ENCODE results near the gene CDON.

The CDON gene

DNA sequence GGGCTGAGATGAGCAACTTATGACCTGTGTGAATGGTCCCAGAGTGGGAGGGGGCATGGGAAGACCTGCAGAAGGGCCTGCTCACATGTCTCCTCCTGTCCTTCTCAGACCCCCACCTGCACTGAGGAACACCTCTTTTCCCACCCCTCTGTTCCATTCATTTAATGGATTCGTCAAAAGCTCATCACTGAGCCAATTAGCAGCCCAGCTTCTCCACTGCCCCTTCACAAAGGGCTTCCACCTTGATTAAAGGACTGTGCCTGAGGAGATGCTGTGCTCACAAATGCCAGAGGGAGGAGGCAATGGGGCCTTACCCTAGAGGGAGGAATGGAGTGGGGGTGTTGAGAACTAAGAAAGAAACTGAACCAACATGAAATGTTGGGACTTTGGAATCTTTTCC lies 14.0 kb upstream of the CDON start:
- no peak for TF ChIP-seq JUND (IDR thresholded peaks at IDR 0.05; ENCODE audit: low read depth)
- DNase-seq (ENCODE audit: low read depth in 1 of 2, low spot score in 1 of 2): no peak
- in situ Hi-C loops (cut with HindIII; ENCODE audit: low pct_unique_long_range_greater_than_20kb, low sequenced_read_pairs): no loop called here

DNA sequence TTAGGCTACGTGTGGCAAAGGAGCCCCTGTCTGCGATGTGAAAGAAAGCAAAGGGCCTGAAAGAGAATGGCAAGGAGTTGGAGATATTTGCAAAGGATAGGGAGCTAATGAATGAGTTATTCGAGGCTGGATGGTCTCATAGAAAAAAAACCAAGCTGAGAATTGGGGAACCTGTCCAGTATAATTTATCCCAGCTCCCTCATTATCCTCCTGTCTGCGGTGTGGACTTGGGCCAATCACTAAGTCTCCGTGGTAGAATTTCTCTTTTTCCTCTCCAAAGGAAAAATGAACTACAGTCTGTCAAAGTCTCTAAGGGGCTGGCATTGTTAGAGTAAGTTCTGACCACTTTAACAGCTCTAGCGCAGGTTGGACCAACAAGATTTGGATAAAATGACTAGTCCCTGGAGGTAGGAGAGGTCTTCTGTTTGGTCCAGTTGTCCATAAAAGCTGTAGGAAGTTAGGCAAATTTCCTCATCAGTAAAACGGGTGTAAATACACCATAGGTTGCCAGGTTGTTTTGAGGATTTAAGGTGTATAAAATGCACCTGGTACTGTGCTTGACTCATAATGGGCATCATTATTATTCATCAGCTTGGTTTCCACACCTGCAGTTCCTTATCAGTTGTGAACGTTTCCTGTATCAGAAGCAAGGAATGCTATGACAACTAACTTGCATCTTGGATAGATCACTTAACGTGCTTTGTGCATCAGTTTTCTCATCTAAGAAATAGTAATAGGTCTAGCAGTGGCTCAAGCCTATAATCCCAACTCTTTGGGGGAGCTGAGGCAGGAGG lies 10.3 kb upstream of the CDON start:
- DNase-seq (ENCODE audit: low read depth in 1 of 2, low spot score in 1 of 2): no peak
- TF ChIP-seq JUND (IDR thresholded peaks at IDR 0.05; ENCODE audit: low read depth): no peak
- in situ Hi-C loops (cut with HindIII; ENCODE audit: low pct_unique_long_range_greater_than_20kb, low sequenced_read_pairs): no loop called here

DNA sequence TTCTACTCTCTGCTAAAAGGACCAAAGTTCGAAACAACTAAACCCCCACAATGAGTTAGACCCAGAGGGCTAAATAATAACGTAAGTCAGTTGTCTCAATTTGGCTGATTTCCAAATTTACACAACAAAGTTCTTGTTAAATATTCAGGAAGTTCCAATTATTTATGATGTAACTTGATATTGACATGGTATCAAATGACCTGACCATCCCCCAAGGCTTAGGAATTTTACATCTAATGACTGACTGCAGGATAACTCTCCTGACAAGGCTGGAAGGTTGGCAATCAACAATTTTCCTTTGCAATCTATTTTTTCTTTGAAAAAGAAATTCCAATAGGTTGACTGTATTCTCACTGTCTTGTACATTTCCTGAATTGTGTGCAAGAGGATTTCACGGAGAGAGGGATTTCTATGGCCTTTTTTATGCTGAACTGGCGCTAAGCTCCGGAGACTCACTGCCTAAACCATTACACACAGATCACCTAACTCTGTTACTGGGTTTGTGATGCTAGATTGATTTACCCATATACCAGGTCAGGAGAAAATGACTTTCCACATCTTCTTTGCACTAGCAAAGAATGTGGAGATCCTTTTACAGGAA lies 9.6 kb upstream of the CDON start:
- TF ChIP-seq JUND (IDR thresholded peaks at IDR 0.05; ENCODE audit: low read depth): no peak
- in situ Hi-C loops (cut with HindIII; ENCODE audit: low pct_unique_long_range_greater_than_20kb, low sequenced_read_pairs): no loop called here

DNA sequence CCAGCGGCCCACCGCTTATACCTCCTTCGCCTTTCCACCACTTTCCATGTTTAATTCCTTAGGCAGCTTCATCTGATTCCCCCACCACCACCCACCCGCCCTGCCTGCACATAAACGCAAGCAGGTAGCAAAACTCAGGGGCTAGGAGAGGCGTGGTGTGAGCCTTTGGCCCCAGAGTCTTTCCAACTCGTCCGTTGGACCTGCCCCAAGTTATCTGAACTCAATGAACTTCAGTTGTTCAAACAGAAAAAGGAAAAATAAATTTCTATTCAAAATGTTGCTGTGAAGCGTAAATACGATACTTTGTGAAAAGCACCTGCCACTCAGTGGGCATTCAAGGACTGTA lies 814 bp upstream of the CDON start:
- in situ Hi-C loops (cut with HindIII; ENCODE audit: low pct_unique_long_range_greater_than_20kb, low sequenced_read_pairs): no loop called here
- DNase-seq (ENCODE audit: low read depth in 1 of 2, low spot score in 1 of 2): no peak
- no peak for TF ChIP-seq JUND (IDR thresholded peaks at IDR 0.05; ENCODE audit: low read depth)

More for the DNA sequence above, 9.6 kb upstream of the CDON start:
- no peak for DNase-seq (ENCODE audit: low read depth in 1 of 2, low spot score in 1 of 2)

DNA sequence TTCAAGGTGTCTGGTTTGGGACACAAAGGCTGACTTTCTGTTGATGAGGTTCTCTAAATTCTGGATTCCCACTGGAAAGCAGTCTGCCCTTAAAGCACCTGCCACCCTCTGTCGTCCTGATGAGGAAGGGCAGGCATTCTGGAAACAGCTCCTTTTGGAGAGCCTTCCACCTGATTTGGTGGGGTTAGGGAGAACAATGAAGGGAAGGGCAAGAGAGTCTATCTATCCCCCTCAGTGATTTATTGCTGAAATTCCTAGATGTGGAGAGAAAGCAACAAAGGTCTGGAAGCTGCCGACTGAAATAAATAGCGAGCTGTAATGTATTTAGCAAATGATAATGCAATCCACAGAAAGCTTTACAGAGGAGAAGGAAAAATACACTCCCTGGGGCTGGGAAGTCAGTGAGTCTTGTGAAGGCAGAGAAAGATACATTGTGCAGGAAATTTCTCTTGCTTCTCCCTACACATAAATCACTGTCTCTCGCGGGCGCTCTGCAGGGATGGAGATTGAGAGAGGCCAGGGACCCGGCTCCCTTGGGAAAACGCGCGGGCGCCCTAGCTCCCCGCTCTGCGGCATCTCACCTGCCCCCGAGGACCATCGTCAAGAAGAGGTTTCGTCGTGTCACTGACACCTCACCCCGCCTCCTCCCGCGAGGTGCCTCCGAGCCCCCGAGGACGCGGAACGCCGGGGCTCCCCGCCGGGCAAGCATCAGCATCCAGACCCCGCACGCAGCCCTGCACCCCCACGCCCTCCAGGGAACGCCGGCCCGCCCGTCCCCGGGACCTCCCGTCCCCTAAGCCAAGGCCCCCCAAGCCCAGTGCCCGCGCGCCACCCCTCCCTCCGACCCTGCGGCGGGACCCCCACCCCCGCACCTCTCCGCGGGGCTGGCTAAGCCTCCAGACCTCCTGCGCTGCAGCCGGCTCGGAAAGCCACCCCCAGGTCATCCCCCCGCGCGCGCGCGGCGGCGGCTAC lies 673 bp downstream of the CDON start:
- in situ Hi-C loops (cut with HindIII; ENCODE audit: low pct_unique_long_range_greater_than_20kb, low sequenced_read_pairs): no loop called here
- TF ChIP-seq JUND (IDR thresholded peaks at IDR 0.05; ENCODE audit: low read depth): no peak
- DNase-seq (ENCODE audit: low read depth in 1 of 2, low spot score in 1 of 2): peak; percentile 86 to 87

DNA sequence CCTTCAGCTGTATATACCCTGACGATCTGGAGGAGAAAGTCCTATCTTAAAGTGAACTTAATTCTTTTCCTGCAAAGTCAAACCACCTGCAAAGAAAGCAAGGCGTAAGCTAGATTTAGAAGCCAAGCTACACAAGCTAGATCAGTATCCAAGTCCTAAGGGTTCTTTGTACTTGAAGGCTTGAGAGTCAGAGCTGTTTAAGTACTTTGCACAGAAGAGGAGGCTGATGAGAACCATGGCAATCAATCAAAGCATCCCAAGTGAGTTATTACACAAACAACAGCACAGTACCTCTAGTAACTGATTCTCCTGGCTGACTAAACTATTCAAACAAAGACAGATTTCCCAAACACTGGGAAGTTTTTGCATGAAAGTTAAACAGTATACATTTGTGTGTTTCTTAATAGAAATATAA lies 1.9 kb downstream of the CDON start:
- no peak for DNase-seq (ENCODE audit: low read depth in 1 of 2, low spot score in 1 of 2)
- no peak for TF ChIP-seq JUND (IDR thresholded peaks at IDR 0.05; ENCODE audit: low read depth)
- in situ Hi-C loops (cut with HindIII; ENCODE audit: low pct_unique_long_range_greater_than_20kb, low sequenced_read_pairs): no loop called here

DNA sequence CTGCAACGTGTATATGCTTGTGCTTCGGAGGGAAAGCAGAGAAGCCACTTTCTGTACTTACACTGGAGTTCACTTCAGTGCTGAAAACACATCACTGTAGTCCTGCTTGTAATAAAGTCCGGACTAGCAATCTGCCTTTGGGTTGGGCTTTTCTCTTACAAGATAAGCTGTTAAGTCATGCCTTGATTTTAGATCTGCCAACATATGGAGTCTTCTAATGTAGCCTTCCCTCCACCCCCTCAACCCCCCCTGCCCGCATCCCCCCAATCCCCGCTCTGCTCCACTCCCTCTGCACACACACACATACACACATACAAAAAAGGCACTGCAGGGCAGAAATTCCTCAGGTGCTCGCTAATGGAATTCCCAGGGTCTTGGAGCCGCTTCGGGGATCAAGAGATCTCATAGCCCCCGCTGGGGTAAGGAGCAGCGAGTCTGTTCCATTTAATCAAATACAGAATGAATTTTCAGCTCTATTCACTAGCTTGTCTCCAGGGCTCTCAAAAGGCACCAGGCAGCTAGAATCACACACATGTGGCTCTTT lies 3.4 kb downstream of the CDON start:
- no peak for TF ChIP-seq JUND (IDR thresholded peaks at IDR 0.05; ENCODE audit: low read depth)
- in situ Hi-C loops (cut with HindIII; ENCODE audit: low pct_unique_long_range_greater_than_20kb, low sequenced_read_pairs): no loop called here
- DNase-seq (ENCODE audit: low read depth in 1 of 2, low spot score in 1 of 2): no peak

DNA sequence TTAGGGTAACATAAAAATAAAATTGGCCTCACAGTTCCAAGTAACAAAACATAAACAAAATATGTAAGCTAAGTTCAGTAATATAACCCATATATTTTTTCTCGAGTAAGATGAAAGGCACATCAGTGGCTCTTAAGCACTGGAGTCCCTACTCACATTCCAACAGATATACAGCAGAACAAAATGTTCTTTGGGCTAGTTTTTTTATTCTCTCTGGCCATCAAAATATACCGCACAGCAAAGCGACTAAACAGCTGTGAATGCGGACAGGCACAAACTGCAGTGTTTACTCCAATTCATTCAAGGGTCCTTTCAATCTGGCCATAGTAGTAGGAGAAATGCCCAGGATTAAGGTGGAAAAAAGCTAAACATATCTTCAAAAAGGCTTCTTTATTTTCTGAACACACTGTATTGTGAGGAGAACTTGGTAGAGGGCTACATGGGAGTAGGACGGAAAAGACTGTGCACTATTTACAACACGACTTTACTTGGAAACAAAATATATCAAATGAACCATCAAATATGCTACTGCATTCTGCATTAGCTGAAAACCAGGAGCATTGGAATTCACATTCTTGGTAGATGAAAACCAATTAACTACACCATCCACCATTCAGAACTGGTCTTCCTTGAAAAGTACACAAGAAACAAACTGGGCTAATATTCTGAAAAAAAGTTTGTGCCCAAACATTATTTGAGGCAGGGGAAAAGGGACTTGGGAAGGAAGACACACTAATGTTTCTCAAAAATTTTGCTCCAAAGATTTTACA lies 4.4 kb downstream of the CDON start:
- no peak for TF ChIP-seq JUND (IDR thresholded peaks at IDR 0.05; ENCODE audit: low read depth)
- in situ Hi-C loops (cut with HindIII; ENCODE audit: low pct_unique_long_range_greater_than_20kb, low sequenced_read_pairs): no loop called here
- DNase-seq (ENCODE audit: low read depth in 1 of 2, low spot score in 1 of 2): no peak

DNA sequence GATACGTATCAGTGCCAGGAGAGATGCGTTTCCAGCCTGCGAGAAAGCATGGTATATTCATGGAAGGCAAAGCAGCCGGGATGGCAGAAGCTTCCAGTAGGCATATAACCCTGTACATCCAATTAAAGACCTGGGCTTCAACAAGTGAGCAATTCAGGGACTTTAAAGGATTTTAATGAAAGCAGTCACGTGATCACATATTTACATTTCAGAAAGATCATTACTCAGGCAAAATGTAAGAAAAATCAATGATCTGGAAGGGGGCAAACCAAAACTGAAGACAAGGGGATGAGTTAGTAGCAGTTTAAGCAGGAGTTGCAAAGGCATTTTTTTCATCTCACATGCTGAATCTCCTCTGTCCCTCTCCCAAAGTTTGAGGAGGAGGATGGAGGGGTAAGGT lies 7.8 kb downstream of the CDON start:
- no peak for DNase-seq (ENCODE audit: low read depth in 1 of 2, low spot score in 1 of 2)
- in situ Hi-C loops (cut with HindIII; ENCODE audit: low pct_unique_long_range_greater_than_20kb, low sequenced_read_pairs): no loop called here
- TF ChIP-seq JUND (IDR thresholded peaks at IDR 0.05; ENCODE audit: low read depth): no peak

DNA sequence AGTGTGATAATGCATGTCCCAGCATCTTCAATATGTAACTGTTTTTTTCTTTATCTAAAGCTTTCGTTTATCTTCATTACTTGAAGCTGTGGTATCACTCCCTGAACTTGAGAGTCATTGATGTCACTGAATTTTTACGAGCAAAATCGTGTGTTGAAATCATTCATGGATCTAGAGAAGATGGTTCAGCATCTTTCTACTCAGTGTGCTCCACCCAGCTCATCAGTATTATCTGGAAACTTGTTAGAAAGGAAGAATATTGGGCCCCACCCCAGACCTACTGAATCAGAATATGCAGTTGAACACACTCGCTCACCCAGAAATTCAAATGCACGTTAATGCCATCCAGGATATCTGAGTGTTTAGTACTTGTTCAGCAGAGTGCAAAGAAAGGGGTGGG lies 8.3 kb downstream of the CDON start:
- in situ Hi-C loops (cut with HindIII; ENCODE audit: low pct_unique_long_range_greater_than_20kb, low sequenced_read_pairs): no loop called here
- no peak for DNase-seq (ENCODE audit: low read depth in 1 of 2, low spot score in 1 of 2)
- TF ChIP-seq JUND (IDR thresholded peaks at IDR 0.05; ENCODE audit: low read depth): no peak

DNA sequence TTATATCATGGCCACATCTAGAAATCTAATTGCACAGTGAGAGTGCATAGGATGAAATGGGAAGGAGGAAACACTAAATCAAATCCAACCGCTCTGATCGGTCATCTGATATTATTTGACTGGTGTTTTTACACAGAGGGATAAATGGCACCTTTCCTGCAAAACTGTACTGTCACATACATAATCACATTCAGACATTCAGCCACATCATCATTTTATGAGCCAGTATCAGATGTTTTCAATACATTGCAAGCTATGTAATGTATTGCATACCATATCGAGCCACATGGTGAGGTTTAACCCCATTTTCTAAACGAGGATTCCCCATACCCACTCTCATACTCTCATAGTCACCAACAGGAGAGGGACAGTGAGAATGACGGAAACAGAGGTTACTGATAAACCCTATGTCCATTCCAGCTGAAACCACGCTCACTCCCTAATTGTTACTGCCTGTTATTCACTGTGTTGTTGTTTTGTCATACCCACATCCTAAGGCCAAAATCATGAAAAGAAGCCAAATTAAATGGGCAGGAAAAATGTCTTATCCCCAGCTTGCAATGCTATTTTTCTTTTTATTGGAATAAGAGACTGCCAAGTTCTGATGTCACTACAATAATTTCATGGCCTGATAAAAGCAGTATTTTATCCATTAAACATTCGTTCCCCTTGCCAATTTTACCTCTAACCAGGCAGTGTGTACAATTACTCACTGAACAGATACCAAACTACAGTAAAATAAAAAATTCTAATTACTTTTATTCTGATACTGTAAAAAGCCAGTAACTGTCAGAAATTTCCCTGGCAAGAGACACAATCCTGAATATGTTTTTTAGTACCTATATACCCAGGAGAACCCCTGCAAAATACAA lies 9.0 kb downstream of the CDON start:
- in situ Hi-C loops (cut with HindIII; ENCODE audit: low pct_unique_long_range_greater_than_20kb, low sequenced_read_pairs): no loop called here
- TF ChIP-seq JUND (IDR thresholded peaks at IDR 0.05; ENCODE audit: low read depth): no peak
- DNase-seq (ENCODE audit: low read depth in 1 of 2, low spot score in 1 of 2): no peak

Data from T47D (cell line).